PC-3 (cell line): ENCODE results near the gene H6PD.

ENCODE experiments used
- CTCF ChIP-seq: fragments of 300-600 bp; sonication (generic); conservative IDR thresholded peaks from 2 replicates; pipeline ENCODE4 v1.5.1; 2017; ENCODE audit warnings: antibody characterized with exemption, low read depth, mild to moderate bottlenecking, low read length
- EZH2 ChIP-seq: fragments of 300-600 bp; sonication (generic); IDR thresholded peaks from one replicate; pipeline ENCODE4 v1.6.1; 2017; ENCODE audit warnings: antibody characterized with exemption, mild to moderate bottlenecking, low read length; ENCODE audit not compliant: unreplicated experiment

- TF ChIP-seq CTCF (no peak), EZH2 (no peak)
These were observed 27.5 kb upstream of the H6PD start for GRCh38 chr1:9207086-9207485.
